ENCODE results near the gene PRKCQ. TPM values are rescaled to one million over a fixed set of nuclear protein-coding genes. Genes with fewer than 3 reads are reported as not detected.

Gene PRKCQ
- total RNA-seq, 2 experiments from 2014 or later = 4.0 to 7.8 TPM

DNA sequence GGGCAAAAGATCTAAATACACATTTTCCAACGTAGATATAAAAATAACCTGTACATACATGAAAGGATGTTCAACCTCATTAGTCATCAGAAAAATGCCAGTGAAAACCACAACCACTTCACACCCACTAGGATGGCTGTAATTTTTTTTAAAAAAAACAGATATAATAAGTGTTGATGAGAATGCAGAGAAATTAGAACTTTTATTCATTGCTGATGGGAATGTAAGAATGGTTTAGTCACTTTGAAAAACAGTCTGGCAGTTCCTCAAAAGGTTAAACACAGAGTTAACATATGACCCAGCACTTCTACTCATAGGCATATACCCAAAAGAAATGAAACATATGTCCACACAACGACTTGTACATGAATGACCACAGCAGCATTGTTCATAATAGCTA, 32.3 kb upstream of the PRKCQ start:
- Histone ChIP-seq H4K20me1 (ENCODE audit: insufficient read depth, low read length) (no peaks in the 10 kb centered on the region), H3K9me2 (ENCODE audit: insufficient read depth, low read length) (no peaks in the 10 kb centered on the region; the same call in 1 of the 2 replicates), H3K36me3 (ENCODE audit: insufficient read depth, low read length) (no peaks in the 10 kb centered on the region), H3K4me3 (ENCODE audit: low read depth, low read length, poor library complexity, severe bottlenecking) (no peak overlapping the region), H2AFZ (ENCODE audit: low read length) (no peak overlapping the region), H3K79me2 (ENCODE audit: insufficient read depth, low read depth, low read length) (no peaks in the 10 kb centered on the region), H3K4me1 (ENCODE audit: insufficient read depth, low read length, poor library complexity, severe bottlenecking) (peaks cover 5% of the 10 kb centered on the region), H3K27ac (ENCODE audit: low read depth, low read length, poor library complexity, severe bottlenecking) (no peak overlapping the region), H3K9me3 (ENCODE audit: low read length) (no peaks in the 10 kb centered on the region; the same call in 1 of the 2 replicates), H3K4me2 (ENCODE audit: low read length) (no peak overlapping the region)
- ChIA-PET CTCF (ENCODE audit: unreplicated experiment) (no interaction called here), POLR2A (no interaction called here)
- intact Hi-C loops (cut with micrococcal nuclease; ENCODE audit: unreplicated experiment) = no loop called here
- no peak for DNase-seq (ENCODE audit: low spot score)
- TF ChIP-seq, protein P1, sequence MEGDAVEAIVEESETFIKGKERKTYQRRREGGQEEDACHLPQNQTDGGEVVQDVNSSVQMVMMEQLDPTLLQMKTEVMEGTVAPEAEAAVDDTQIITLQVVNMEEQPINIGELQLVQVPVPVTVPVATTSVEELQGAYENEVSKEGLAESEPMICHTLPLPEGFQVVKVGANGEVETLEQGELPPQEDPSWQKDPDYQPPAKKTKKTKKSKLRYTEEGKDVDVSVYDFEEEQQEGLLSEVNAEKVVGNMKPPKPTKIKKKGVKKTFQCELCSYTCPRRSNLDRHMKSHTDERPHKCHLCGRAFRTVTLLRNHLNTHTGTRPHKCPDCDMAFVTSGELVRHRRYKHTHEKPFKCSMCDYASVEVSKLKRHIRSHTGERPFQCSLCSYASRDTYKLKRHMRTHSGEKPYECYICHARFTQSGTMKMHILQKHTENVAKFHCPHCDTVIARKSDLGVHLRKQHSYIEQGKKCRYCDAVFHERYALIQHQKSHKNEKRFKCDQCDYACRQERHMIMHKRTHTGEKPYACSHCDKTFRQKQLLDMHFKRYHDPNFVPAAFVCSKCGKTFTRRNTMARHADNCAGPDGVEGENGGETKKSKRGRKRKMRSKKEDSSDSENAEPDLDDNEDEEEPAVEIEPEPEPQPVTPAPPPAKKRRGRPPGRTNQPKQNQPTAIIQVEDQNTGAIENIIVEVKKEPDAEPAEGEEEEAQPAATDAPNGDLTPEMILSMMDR (conservative IDR thresholded peaks at IDR 0.05; ENCODE audit: low read length) = no peak
- TF ChIP-seq EZH2phosphoT487 (IDR thresholded peaks at IDR 0.05; ENCODE audit: borderline replicate concordance, low read depth, low read length) = no peak
- BruUV-seq (replicated peaks) = no TSS peak

DNA sequence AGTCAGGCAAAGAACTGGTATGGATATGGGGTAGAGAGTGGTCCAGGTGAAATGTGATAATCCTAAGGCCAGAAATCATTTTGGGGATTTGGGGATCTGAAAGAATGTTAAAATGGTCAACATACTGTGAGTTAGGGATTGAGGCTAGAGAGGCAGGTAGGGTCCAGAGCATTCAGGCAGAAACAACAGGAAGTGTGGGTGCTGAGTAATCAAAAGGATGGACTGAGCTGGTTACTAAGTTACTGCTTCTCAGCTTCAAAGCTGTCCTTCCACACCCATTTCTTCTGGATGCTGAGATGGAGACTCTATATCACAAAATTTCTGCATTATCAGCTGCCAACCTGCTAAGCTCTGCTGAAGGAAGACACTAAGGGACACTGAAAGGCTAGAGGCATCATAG, 30.6 kb upstream of the PRKCQ start:
- H2AFZ ChIP-seq (ENCODE audit: low read length) = no peak overlapping the region
- H3K9me2 ChIP-seq (ENCODE audit: insufficient read depth, low read length) = no peaks in the 10 kb centered on the region; the same call in 1 of the 2 replicates
- no peak for DNase-seq (ENCODE audit: low spot score)
- ChIA-PET CTCF (ENCODE audit: unreplicated experiment) (no interaction called here), POLR2A (no interaction called here)
- no peak overlapping the region for H3K27ac ChIP-seq (ENCODE audit: low read depth, low read length, poor library complexity, severe bottlenecking)
- no peak overlapping the region for H3K4me3 ChIP-seq (ENCODE audit: low read depth, low read length, poor library complexity, severe bottlenecking)
- TF ChIP-seq, protein P1 (conservative IDR thresholded peaks at IDR 0.05; ENCODE audit: low read length) = no peak
- TF ChIP-seq EZH2phosphoT487 (IDR thresholded peaks at IDR 0.05; ENCODE audit: borderline replicate concordance, low read depth, low read length) = no peak
- H3K79me2 ChIP-seq (ENCODE audit: insufficient read depth, low read depth, low read length) = no peaks in the 10 kb centered on the region
- BruUV-seq (replicated peaks) = no TSS peak
- no peaks in the 10 kb centered on the region for H3K36me3 ChIP-seq (ENCODE audit: insufficient read depth, low read length)
- no peaks in the 10 kb centered on the region for H4K20me1 ChIP-seq (ENCODE audit: insufficient read depth, low read length)
- no peaks in the 10 kb centered on the region; the same call in 1 of the 2 replicates for H3K9me3 ChIP-seq (ENCODE audit: low read length)
- peaks cover 5% of the 10 kb centered on the region for H3K4me1 ChIP-seq (ENCODE audit: insufficient read depth, low read length, poor library complexity, severe bottlenecking)
- no peak overlapping the region for H3K4me2 ChIP-seq (ENCODE audit: low read length)
- intact Hi-C loops (cut with micrococcal nuclease; ENCODE audit: unreplicated experiment) = no loop called here

DNA sequence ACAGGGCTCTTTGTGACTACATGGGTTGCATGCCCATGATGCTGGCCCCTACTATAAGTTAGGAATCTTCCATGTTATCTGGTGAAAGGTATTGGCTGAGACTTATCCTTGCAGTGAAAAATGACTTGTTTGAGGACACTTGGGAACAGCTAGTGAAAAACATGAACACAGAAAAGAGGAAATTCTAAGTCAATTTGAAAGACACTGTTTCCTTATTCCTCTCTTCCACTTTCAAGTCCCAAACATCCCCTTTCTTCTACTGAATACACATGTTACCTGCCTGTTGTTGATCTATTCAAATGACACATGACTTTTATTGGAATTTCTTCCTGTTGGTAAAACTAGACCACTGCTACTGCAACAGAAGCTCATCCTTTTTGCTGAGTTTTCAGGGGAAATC, 29.5 kb upstream of the PRKCQ start:
- no peak overlapping the region for H3K27ac ChIP-seq (ENCODE audit: low read depth, low read length, poor library complexity, severe bottlenecking)
- BruUV-seq (replicated peaks) = no TSS peak
- no peaks in the 10 kb centered on the region for H4K20me1 ChIP-seq (ENCODE audit: insufficient read depth, low read length)
- no peaks in the 10 kb centered on the region; the same call in 1 of the 2 replicates for H3K9me3 ChIP-seq (ENCODE audit: low read length)
- CTCF ChIA-PET (ENCODE audit: unreplicated experiment) = no interaction called here
- intact Hi-C loops (cut with micrococcal nuclease; ENCODE audit: unreplicated experiment) = no loop called here
- no peak for DNase-seq (ENCODE audit: low spot score)
- no peak overlapping the region for H3K4me3 ChIP-seq (ENCODE audit: low read depth, low read length, poor library complexity, severe bottlenecking)
- peaks cover 5% of the 10 kb centered on the region for H3K4me1 ChIP-seq (ENCODE audit: insufficient read depth, low read length, poor library complexity, severe bottlenecking)
- no peak for TF ChIP-seq EZH2phosphoT487 (IDR thresholded peaks at IDR 0.05; ENCODE audit: borderline replicate concordance, low read depth, low read length)
- TF ChIP-seq, protein P1 (conservative IDR thresholded peaks at IDR 0.05; ENCODE audit: low read length) = no peak
- no peaks in the 10 kb centered on the region for H3K36me3 ChIP-seq (ENCODE audit: insufficient read depth, low read length)
- no peak overlapping the region for H3K4me2 ChIP-seq (ENCODE audit: low read length)
- H3K9me2 ChIP-seq (ENCODE audit: insufficient read depth, low read length) = no peaks in the 10 kb centered on the region; the same call in 1 of the 2 replicates
- H3K79me2 ChIP-seq (ENCODE audit: insufficient read depth, low read depth, low read length) = no peaks in the 10 kb centered on the region
- no peak overlapping the region for H2AFZ ChIP-seq (ENCODE audit: low read length)
- POLR2A ChIA-PET = no interaction called here

Data from OCI-LY7 (cell line).